IPS-18a (cell line): ENCODE data around the gene MICAL3.
"Not testable (repeated sequence)": the region's sequence is repeated elsewhere in the genome, so short reads cannot be mapped to it uniquely, and the experiment has no call there.

Source experiments
- H3K27ac ChIP-seq: one replicate; pipeline ENCODE4 v1.5.1; 2013; ENCODE audit warnings: low read length
- H3K27me3 ChIP-seq: one replicate; pipeline ENCODE4 v1.6.1; 2013; ENCODE audit warnings: mild to moderate bottlenecking, low read length; ENCODE audit not compliant: control insufficient read depth, insufficient read depth
- H3K36me3 ChIP-seq: one replicate; pipeline ENCODE4 v1.6.1; 2013; ENCODE audit warnings: low read depth, low read length; ENCODE audit not compliant: control insufficient read depth
- H3K4me1 ChIP-seq: one replicate; pipeline ENCODE4 v1.6.1; 2013; ENCODE audit warnings: low read depth, low read length; ENCODE audit not compliant: control insufficient read depth
- H3K4me3 ChIP-seq: one replicate; pipeline ENCODE4 v1.5.1; 2013; ENCODE audit warnings: low read length
- H3K9ac ChIP-seq: one replicate; pipeline ENCODE4 v1.6.1; 2013; ENCODE audit warnings: mild to moderate bottlenecking, low read length, moderate library complexity
- H3K9me3 ChIP-seq: one replicate; pipeline ENCODE4 v1.6.1; 2013; ENCODE audit warnings: low read depth, low read length; ENCODE audit not compliant: control insufficient read depth

The MICAL3 gene

GRCh38 chr22:18066181-18066859 is 42.0 kb upstream of the MICAL3 start:
- Histone ChIP-seq H3K4me3 (no peak overlapping the region), H3K9ac (no peak overlapping the region), H3K36me3 (no peaks in the 10 kb centered on the region), H3K27ac (no peak overlapping the region), H3K27me3 (no peaks in the 10 kb centered on the region), H3K9me3 (no peaks in the 10 kb centered on the region), H3K4me1 (no peaks in the 10 kb centered on the region)

DNA sequence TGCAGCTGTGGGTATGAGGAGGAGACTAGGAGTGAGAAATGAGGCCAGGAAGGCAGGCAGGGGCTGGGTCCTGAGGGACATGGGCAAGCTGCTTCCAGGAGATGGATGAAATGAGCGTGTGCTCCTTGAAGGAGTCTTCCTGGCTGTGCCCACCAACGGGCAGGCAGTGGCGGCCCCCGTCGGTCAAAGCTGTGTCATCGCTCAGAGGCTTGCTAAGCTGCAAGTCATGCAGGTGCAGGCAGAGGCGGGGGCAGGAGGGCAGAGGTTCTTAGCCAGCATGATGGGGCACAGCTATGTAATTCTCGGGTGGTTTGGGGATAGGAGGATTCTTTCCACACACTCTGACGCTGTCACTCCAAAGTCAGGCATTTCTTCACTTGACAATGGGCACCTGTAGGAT is 40.9 kb upstream of the MICAL3 start:
- no peak overlapping the region for H3K9ac ChIP-seq
- no peaks in the 10 kb centered on the region for H3K36me3 ChIP-seq
- no peak overlapping the region for H3K27ac ChIP-seq
- H3K27me3 ChIP-seq, result no peaks in the 10 kb centered on the region
- no peaks in the 10 kb centered on the region for H3K9me3 ChIP-seq
- no peaks in the 10 kb centered on the region for H3K4me1 ChIP-seq
- no peak overlapping the region for H3K4me3 ChIP-seq

- H3K36me3 ChIP-seq, result no peaks in the 10 kb centered on the region
- no peaks in the 10 kb centered on the region for H3K9me3 ChIP-seq
- H3K4me3 ChIP-seq, result no peak overlapping the region
- no peaks in the 10 kb centered on the region for H3K27me3 ChIP-seq
- no peak overlapping the region for H3K27ac ChIP-seq
- no peaks in the 10 kb centered on the region for H3K4me1 ChIP-seq
- H3K9ac ChIP-seq, result no peak overlapping the region
Observed at GRCh38 chr22:18064636-18065035, 40.3 kb upstream of the MICAL3 start.

GRCh38 chr22:18063715-18064114 is 39.4 kb upstream of the MICAL3 start:
- H3K36me3 ChIP-seq, H3K27ac ChIP-seq, H3K4me3 ChIP-seq, H3K4me1 ChIP-seq, H3K9me3 ChIP-seq, H3K9ac ChIP-seq, H3K27me3 ChIP-seq: not testable (repeated sequence)

DNA sequence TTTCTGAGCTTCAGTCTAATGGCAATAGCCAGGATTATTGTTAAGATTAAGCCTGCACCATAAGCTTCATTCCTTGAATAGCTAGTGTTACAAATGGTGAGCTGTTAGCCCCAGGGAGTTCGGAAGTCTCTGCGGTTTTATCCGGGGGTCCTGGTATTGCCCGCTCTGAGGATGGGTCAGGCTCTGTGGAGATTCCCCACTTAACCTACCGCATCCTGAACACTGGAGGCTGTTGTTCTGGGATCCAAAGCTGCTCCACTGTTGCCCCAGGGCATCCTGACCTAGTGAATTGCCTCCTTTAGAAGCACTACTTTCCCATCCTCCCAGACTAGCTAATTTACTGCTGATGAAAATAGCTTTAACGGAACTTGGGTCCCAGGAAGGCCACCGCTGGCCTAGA is 38.9 kb upstream of the MICAL3 start:
- Histone ChIP-seq H3K9ac (no peak overlapping the region), H3K27ac (no peak overlapping the region), H3K27me3 (no peaks in the 10 kb centered on the region), H3K36me3 (no peaks in the 10 kb centered on the region), H3K4me1 (no peaks in the 10 kb centered on the region), H3K9me3 (no peaks in the 10 kb centered on the region), H3K4me3 (no peak overlapping the region)

- H3K27ac ChIP-seq, result no peak overlapping the region
- no peaks in the 10 kb centered on the region for H3K36me3 ChIP-seq
- H3K27me3 ChIP-seq, result no peaks in the 10 kb centered on the region
- H3K4me1 ChIP-seq, result no peaks in the 10 kb centered on the region
- H3K4me3 ChIP-seq, result no peak overlapping the region
- no peak overlapping the region for H3K9ac ChIP-seq
- no peaks in the 10 kb centered on the region for H3K9me3 ChIP-seq
Observed at GRCh38 chr22:18062421-18062820, 38.1 kb upstream of the MICAL3 start.

- no peak overlapping the region for H3K9ac ChIP-seq
- H3K4me1 ChIP-seq, result no peaks in the 10 kb centered on the region
Observed at GRCh38 chr22:18060646-18061620, 36.6 kb upstream of the MICAL3 start.

DNA sequence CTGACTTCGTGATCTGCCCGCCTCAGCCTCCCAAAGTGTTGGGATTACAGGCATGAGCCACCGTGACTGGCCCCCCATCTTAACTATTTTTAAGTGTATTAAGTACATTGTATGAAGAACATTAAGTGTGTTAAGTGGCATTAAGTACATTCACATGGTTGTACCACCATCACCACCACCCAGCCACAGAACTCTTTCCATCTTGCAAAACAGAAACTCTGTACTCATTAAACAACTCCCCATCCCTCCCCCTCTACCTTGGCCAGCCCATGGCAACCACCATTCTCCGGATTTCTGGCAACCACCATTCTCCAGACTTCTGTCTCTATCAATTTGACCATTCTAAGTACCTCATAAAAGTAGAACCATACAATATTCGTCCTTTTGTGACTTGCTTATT is 35.6 kb upstream of the MICAL3 start:
- Histone ChIP-seq H3K9ac (no peak overlapping the region), H3K4me3 (no peak overlapping the region), H3K27me3 (no peaks in the 10 kb centered on the region), H3K36me3 (no peaks in the 10 kb centered on the region), H3K9me3 (no peaks in the 10 kb centered on the region), H3K27ac (no peak overlapping the region), H3K4me1 (no peaks in the 10 kb centered on the region)

More at GRCh38 chr22:18060646-18061620, 36.6 kb upstream of the MICAL3 start:
- Histone ChIP-seq H3K27ac (no peak overlapping the region), H3K4me3 (no peak overlapping the region), H3K36me3 (no peaks in the 10 kb centered on the region), H3K9me3 (no peaks in the 10 kb centered on the region), H3K27me3 (no peaks in the 10 kb centered on the region)

- Histone ChIP-seq H3K27ac (no peak overlapping the region), H3K36me3 (no peaks in the 10 kb centered on the region), H3K4me3 (no peak overlapping the region), H3K27me3 (no peaks in the 10 kb centered on the region), H3K4me1 (no peaks in the 10 kb centered on the region), H3K9me3 (no peaks in the 10 kb centered on the region), H3K9ac (no peak overlapping the region)
Observed at GRCh38 chr22:18059473-18059872, 35.1 kb upstream of the MICAL3 start.

- H3K36me3 ChIP-seq, result no peaks in the 10 kb centered on the region
- H3K9ac ChIP-seq, result no peak overlapping the region
- H3K4me3 ChIP-seq, result no peak overlapping the region
- H3K4me1 ChIP-seq, result no peaks in the 10 kb centered on the region
- no peak overlapping the region for H3K27ac ChIP-seq
- H3K27me3 ChIP-seq, result no peaks in the 10 kb centered on the region
- H3K9me3 ChIP-seq, result no peaks in the 10 kb centered on the region
Observed at GRCh38 chr22:18059094-18059417, 34.7 kb upstream of the MICAL3 start.

GRCh38 chr22:18058371-18059093 is 34.2 kb upstream of the MICAL3 start:
- H3K4me1 ChIP-seq, result no peaks in the 10 kb centered on the region
- H3K9me3 ChIP-seq, result no peaks in the 10 kb centered on the region
- H3K36me3 ChIP-seq, result no peaks in the 10 kb centered on the region
- H3K27ac ChIP-seq, result no peak overlapping the region
- H3K9ac ChIP-seq, result no peak overlapping the region
- H3K4me3 ChIP-seq, result no peak overlapping the region
- H3K27me3 ChIP-seq, result no peaks in the 10 kb centered on the region
